ENCODE results near the gene SIL1. TPM values are rescaled to one million over a fixed set of nuclear protein-coding genes. Genes with fewer than 3 reads are reported as not detected.

The SIL1 gene
- total and polyA plus RNA-seq, 2 donors (not counting 1 experiment from before 2014, with no cell fraction given), result 66.4 to 85.5 TPM

GRCh38 chr5:139243425-139243970 is 45.3 kb upstream of the SIL1 start:
- Histone ChIP-seq H3K79me2 (ENCODE audit: control insufficient read depth, insufficient read depth, low read length) (no peaks in the 10 kb centered on the region), H3K9ac (ENCODE audit: insufficient read depth, low read length) (no peak overlapping the region), H3K4me3 (replicated peaks in 1 of 4; ENCODE audit: control extremely low read depth in 1 of 4, insufficient read depth in 1 of 4, low read depth in 3 of 4, low read length in 4 of 4) (no peak overlapping the region), H3K27ac (ENCODE audit: insufficient read depth, low read length) (no peak overlapping the region), H3K9me3 (ENCODE audit: control insufficient read depth, insufficient read depth, low read depth, low read length) (no peaks in the 10 kb centered on the region), H2AFZ (ENCODE audit: low read length) (no peak overlapping the region), H4K20me1 (ENCODE audit: control insufficient read depth, extremely low read depth, insufficient read depth, low read length) (no peaks in the 10 kb centered on the region), H3K27me3 (ENCODE audit: control insufficient read depth, insufficient read depth, low read length) (no peaks in the 10 kb centered on the region), H3K36me3 (ENCODE audit: control insufficient read depth, insufficient read depth, low read length) (no peaks in the 10 kb centered on the region), H3K4me1 (ENCODE audit: control insufficient read depth, extremely low read depth, insufficient read depth, low read length) (no peaks in the 10 kb centered on the region), H3K4me2 (ENCODE audit: extremely low read depth, insufficient read depth, low read length) (no peak overlapping the region)
- TF ChIP-seq, protein P1, sequence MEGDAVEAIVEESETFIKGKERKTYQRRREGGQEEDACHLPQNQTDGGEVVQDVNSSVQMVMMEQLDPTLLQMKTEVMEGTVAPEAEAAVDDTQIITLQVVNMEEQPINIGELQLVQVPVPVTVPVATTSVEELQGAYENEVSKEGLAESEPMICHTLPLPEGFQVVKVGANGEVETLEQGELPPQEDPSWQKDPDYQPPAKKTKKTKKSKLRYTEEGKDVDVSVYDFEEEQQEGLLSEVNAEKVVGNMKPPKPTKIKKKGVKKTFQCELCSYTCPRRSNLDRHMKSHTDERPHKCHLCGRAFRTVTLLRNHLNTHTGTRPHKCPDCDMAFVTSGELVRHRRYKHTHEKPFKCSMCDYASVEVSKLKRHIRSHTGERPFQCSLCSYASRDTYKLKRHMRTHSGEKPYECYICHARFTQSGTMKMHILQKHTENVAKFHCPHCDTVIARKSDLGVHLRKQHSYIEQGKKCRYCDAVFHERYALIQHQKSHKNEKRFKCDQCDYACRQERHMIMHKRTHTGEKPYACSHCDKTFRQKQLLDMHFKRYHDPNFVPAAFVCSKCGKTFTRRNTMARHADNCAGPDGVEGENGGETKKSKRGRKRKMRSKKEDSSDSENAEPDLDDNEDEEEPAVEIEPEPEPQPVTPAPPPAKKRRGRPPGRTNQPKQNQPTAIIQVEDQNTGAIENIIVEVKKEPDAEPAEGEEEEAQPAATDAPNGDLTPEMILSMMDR (conservative IDR thresholded peaks at IDR 0.05 in 1 of 2, IDR thresholded peaks at IDR 0.05 in 1 of 2; ENCODE audit: low read depth in 1 of 2, low read length in 2 of 2), result no peak
- no peak for TF ChIP-seq EZH2 (IDR thresholded peaks at IDR 0.05; ENCODE audit: low read length, missing control alignments)
- DNase-seq (ENCODE audit: low read depth in 2 of 2), result peak in 1 of 2 donors; percentile 61

- Histone ChIP-seq H3K36me3 (ENCODE audit: control insufficient read depth, insufficient read depth, low read length) (no peaks in the 10 kb centered on the region), H3K9ac (ENCODE audit: insufficient read depth, low read length) (no peak overlapping the region), H3K4me3 (replicated peaks in 1 of 4; ENCODE audit: control extremely low read depth in 1 of 4, insufficient read depth in 1 of 4, low read depth in 3 of 4, low read length in 4 of 4) (no peak overlapping the region), H3K27ac (ENCODE audit: insufficient read depth, low read length) (no peak overlapping the region), H3K27me3 (ENCODE audit: control insufficient read depth, insufficient read depth, low read length) (no peaks in the 10 kb centered on the region), H3K79me2 (ENCODE audit: control insufficient read depth, insufficient read depth, low read length) (no peaks in the 10 kb centered on the region), H2AFZ (ENCODE audit: low read length) (no peak overlapping the region), H3K4me1 (ENCODE audit: control insufficient read depth, extremely low read depth, insufficient read depth, low read length) (no peaks in the 10 kb centered on the region), H3K4me2 (ENCODE audit: extremely low read depth, insufficient read depth, low read length) (no peak overlapping the region), H4K20me1 (ENCODE audit: control insufficient read depth, extremely low read depth, insufficient read depth, low read length) (no peaks in the 10 kb centered on the region), H3K9me3 (ENCODE audit: control insufficient read depth, insufficient read depth, low read depth, low read length) (no peaks in the 10 kb centered on the region)
- TF ChIP-seq EZH2 (IDR thresholded peaks at IDR 0.05; ENCODE audit: low read length, missing control alignments), result no peak
- DNase-seq (ENCODE audit: low read depth in 2 of 2), result no peak
These were observed 43.0 kb upstream of the SIL1 start for GRCh38 chr5:139241139-139241538.

DNA sequence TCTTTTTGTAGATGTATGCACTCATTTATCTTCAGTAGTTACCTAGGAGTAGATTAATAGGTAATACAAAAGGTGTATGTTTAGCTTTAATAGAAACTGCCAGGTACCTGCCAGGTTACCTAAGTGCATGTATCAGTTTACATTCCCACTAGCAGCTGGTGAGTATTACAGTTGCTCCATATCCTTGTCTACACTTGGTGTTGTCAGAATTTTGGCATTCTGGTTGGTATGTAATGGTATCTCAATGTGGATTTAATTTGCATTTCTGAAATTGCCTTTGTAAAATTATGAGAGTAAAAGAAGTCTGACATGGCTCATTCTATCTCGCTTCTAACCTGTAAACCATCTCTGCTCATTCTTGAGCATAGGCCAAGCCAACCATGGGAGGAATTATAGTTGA is 38.3 kb upstream of the SIL1 start:
- H3K4me2 ChIP-seq (ENCODE audit: extremely low read depth, insufficient read depth, low read length), result no peak overlapping the region
- H3K9me3 ChIP-seq (ENCODE audit: control insufficient read depth, insufficient read depth, low read depth, low read length), result no peaks in the 10 kb centered on the region
- no peaks in the 10 kb centered on the region for H3K27me3 ChIP-seq (ENCODE audit: control insufficient read depth, insufficient read depth, low read length)
- no peaks in the 10 kb centered on the region for H3K79me2 ChIP-seq (ENCODE audit: control insufficient read depth, insufficient read depth, low read length)
- no peaks in the 10 kb centered on the region for H3K4me1 ChIP-seq (ENCODE audit: control insufficient read depth, extremely low read depth, insufficient read depth, low read length)
- DNase-seq (ENCODE audit: low read depth in 2 of 2), result no peak
- H3K27ac ChIP-seq (ENCODE audit: insufficient read depth, low read length), result no peak overlapping the region
- no peak overlapping the region for H2AFZ ChIP-seq (ENCODE audit: low read length)
- TF ChIP-seq EZH2 (IDR thresholded peaks at IDR 0.05; ENCODE audit: low read length, missing control alignments), result no peak
- TF ChIP-seq, protein P1 (conservative IDR thresholded peaks at IDR 0.05 in 1 of 2, IDR thresholded peaks at IDR 0.05 in 1 of 2; ENCODE audit: low read depth in 1 of 2, low read length in 2 of 2), result no peak
- H3K9ac ChIP-seq (ENCODE audit: insufficient read depth, low read length), result no peak overlapping the region
- no peak overlapping the region for H3K4me3 ChIP-seq (replicated peaks in 1 of 4; ENCODE audit: control extremely low read depth in 1 of 4, insufficient read depth in 1 of 4, low read depth in 3 of 4, low read length in 4 of 4)
- no peaks in the 10 kb centered on the region for H4K20me1 ChIP-seq (ENCODE audit: control insufficient read depth, extremely low read depth, insufficient read depth, low read length)
- no peaks in the 10 kb centered on the region for H3K36me3 ChIP-seq (ENCODE audit: control insufficient read depth, insufficient read depth, low read length)

Measured in fibroblast of lung (primary cell).